Measurements from ENCODE around the gene SDK1.
"Not testable (repeated sequence)": the region's sequence is repeated elsewhere in the genome, so short reads cannot be mapped to it uniquely, and the experiment has no call there.

SDK1 gene

GRCh38 chr7:4200546-4201094 lies 899.6 kb downstream of the SDK1 start:
- DNase-seq: no peak

DNA sequence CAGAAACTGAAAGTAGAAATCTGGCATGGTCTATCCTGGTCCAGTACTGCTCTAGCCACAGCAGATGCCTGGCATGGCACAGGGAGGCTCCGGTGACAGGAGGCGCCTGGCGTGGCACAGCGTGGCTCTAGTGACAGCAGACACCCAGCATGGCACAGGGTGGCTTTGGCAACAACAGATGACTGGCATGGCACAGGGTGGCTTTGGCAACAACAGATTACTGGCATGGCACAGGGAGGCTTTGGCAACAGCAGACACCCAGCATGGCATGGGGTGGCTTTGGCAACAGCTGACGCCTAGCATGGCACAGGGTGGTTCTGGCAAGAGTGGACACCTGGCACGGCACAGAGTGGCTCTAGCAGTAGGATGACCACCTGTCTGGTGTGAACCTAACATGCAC lies 900.5 kb downstream of the SDK1 start:
- no peak for DNase-seq

DNA sequence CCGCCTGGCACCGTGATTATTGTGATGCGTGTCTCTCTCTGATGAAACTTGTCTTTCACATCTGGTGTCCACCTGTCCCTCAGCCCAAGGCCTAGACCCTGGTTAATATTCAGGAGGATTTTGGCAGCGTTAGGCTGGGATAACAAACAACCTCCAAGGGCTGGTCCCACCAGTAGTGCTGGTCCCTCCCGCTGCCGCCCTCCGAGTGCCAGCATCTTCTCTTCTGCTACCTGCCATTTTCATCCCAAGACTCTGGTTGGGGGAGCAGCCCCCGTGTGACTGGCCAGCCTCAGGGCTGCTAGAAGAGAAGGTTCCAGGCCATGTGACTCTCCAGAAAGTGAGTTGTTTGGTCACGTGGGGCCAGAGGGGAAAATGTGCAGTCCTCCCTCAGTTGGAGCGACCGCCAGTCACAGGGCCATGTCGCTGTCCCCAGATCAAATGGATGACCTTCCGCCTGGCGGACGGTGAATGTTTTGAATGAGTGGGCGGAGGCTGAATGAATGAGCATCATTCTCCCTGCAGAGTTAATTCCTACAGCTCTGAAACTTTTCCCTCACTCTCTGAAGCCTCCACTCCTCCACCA lies 901.2 kb downstream of the SDK1 start:
- no peak for DNase-seq

GRCh38 chr7:4202954-4203353 lies 901.9 kb downstream of the SDK1 start:
- DNase-seq: no peak

- DNase-seq: no peak
These were observed 902.8 kb downstream of the SDK1 start for GRCh38 chr7:4203626-4204512.

DNA sequence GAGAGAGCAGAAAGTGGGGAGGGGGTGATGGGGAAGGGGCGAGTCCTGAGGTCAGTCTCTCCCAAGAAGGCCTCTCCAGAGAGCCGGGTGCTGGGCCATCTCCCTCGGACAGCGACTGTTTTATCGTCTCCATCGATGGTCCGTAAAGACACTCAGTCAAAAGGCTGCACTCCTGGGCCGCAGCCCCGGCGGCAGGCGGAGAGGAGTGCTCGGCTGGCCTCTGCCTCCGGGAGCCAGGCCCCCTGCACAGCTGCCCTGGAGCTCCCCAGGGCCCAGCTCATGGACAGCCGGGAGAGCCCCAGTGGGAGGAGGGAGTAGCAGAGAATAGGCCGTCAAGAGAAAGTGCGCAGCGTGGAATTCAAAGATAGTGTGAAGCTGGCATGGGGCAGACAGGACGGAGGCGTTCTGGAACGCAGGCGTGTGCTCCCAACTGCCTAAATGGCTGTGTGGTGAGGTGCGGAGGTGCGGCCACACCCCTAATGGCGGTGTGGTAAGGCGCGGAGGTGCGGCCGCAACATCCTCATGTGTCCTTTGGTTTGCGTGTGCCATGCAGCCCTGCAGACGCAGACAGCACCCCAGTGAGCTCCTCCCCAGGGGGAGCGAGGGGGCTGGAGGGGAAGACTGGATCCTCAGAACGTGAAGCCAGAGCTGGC lies 903.6 kb downstream of the SDK1 start:
- DNase-seq: no peak

DNA sequence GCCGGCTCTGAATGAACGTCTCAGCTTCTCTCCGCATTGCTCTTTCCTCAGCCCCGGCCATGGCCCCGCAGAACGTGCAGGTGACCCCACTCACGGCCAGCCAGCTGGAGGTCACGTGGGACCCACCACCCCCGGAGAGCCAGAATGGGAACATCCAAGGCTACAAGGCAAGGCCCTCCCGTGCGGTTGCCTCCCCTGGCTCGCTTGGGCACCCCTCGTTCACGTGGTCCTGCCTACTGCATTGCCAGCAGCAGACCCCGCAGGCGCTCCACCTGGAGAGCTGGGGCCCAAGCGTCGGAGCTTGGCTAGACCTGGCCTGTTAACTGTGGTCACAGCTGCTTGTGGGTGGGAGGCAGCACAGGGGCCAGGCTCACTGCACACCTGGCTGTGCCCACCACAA lies 904.8 kb downstream of the SDK1 start:
- no peak for DNase-seq

- DNase-seq: no peak
These were observed 906.0 kb downstream of the SDK1 start for GRCh38 chr7:4207011-4207410.

- no peak for DNase-seq
These were observed 907.0 kb downstream of the SDK1 start for GRCh38 chr7:4208086-4208485.

DNA sequence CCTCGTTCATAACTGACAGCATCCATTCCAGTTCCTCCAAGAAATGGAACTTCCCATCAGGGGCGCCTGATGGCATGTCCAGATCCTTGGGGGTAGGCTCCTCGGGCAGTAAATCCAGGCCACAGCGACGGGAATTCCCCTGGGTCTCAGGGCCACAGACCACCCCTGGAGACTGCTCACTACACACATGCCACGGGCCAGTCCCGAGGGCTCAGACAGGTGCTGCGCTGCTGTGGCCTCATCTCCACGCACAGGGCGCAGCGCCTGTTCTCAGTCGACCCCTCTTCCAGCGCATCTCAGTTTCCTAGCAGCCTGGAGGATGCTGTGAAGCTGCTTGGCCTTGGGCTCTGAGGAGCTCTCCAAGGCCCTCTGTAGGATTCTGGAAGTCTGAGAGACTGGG lies 907.5 kb downstream of the SDK1 start:
- no peak for DNase-seq

GRCh38 chr7:4209126-4209525 lies 908.1 kb downstream of the SDK1 start:
- no peak for DNase-seq

DNA sequence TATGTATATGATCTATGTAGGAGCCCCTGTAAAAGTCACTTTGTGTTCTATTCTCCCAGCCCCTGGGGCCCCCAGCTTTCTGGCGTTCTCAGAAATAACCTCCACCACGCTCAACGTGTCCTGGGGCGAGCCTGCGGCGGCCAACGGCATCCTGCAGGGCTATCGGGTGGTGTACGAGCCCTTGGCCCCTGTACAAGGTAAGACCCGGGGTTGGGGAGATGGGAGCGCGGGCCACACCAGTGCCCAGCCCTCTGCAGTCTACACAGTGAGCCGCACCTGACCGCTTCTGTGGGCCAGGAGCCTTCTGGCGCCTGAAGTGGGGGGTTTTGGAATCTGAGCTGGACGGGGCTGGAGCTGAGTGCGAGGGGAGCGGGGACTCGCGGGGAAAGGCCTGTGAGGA lies 908.9 kb downstream of the SDK1 start:
- DNase-seq: no peak

GRCh38 chr7:4210821-4211220 lies 909.8 kb downstream of the SDK1 start:
- DNase-seq: no peak

GRCh38 chr7:4211261-4211660 lies 910.2 kb downstream of the SDK1 start:
- no peak for DNase-seq

DNA sequence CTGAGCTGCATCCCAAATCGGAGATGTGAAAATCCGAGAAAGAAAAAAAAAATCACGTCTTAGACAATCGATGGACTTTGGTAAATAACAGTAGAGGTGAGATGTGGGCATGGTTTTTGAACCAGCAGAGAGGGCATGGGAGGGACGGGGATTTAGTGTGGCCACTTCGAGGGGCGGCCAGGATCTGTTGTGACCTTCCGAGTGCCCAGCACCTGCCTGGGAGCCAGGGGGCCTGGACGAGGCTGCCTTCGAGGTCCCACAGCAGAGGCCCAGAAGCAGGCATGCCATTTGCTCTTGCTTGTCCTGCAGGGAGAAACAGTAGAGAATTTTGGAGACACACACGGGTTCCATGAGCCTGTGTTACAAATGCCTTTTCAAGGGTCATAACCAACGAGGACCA lies 911.3 kb downstream of the SDK1 start:
- no peak for DNase-seq

DNA sequence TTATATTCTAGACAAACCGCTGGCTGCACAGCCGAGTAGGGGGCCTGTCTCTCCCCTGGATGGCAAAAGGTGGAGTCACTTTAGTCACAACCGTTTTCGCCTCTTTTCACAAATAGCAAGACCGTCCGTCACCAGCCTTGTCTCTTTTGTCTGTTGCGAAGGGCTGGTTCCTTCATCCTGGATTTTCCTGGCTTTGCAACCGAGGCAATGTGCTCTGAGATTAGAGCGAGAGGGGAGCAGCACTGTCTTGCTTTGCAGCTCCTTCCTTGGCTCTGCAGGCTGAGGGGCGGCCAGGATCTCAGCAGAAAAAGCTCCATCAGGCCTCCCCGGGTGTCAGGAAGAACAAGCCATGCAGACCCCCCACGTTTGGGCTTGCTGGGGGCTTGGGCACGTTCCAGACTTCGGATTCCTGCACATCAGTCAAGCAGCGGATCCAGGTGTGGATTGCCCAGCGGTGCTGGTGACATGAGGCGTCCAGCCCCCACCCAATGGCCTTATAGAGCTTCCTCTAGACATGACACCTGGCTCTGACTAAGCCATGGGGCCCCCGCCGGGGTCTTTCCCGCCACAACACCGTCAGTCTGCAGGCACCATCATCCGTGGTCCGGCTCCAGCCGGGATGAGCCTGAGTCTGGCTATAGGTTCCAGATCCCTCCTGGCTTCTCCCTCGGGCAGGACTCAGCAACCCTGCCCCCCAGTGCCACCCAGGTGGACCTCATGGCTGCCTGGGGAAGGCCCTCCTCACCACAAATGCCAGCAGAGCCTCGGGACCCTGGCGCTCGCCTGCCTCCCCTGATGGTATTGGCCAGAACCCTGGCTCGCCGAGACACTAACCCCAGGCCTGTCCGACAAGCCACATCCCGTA lies 913.5 kb downstream of the SDK1 start:
- no peak for DNase-seq

DNA sequence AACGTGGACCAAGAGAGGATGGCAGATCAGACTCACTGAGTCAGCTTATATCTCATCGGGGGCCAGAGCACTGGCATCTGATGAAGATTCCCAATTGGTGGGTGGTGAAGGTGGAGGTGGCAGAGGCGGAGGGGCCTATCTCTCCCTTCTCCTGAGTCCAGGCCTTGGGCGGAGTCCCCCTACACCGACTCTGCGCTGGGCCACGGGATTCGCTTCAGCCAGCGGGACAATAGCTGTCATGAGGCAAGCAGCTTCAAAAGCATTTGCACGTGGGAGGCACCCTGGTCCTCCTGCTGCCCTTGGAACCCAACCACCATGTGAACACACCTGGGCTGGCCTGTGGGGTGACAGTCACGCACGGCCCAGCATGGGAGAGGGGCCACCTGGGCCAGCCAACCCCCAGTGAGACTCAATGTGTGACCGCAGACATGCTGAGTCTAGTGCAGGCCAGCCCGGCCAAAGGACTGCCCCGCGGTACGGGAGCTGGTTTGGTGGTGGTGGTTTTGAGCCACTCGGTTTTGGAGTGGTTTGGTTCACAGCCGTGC lies 914.2 kb downstream of the SDK1 start:
- no peak for DNase-seq

GRCh38 chr7:4216016-4216415 lies 915.0 kb downstream of the SDK1 start:
- no peak for DNase-seq

DNA sequence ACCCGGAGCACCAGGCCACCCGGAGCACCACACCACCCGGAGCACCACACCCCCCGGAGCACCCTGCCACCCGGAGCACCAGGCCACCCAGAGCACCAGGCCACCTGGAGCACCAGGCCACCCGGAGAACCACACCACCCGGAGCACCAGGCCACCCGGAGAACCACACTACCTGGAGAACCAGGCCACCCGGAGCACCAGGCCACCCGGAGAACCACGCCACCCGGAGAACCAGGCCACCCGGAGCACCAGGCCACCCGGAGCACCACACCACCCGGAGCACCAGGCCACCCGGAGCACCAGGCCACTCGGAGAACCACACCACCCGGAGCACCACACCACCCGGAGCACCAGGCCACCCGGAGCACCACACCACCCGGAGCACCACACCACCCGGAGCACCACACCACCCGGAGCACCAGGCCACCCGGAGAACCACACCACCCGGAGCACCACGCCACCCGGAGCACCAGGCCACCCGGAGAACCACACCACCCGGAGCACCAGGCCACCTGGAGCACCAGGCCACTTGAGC lies 916.1 kb downstream of the SDK1 start:
- DNase-seq: not testable (repeated sequence)

DNA sequence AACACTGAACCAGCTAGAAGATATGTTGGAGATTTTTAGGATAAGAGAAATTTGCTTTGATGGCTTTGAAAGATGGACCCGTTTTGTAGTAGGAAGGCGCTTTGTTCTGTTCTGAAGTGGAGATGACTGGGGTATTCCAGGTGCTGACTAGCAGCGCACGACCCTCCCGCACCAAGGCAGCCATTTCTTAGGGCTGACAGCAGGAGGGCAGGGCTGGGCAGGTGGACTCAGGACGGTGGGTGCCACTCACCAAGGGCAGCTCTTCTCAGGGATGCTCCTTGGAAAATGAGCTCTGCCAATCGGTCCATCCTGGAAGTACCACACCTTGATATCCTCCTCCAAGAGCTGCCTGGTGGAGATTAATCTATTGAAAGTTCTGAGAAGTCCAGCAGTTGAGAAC lies 917.4 kb downstream of the SDK1 start:
- DNase-seq: no peak

- DNase-seq: no peak
These were observed 919.0 kb downstream of the SDK1 start for GRCh38 chr7:4220011-4220410.

DNA sequence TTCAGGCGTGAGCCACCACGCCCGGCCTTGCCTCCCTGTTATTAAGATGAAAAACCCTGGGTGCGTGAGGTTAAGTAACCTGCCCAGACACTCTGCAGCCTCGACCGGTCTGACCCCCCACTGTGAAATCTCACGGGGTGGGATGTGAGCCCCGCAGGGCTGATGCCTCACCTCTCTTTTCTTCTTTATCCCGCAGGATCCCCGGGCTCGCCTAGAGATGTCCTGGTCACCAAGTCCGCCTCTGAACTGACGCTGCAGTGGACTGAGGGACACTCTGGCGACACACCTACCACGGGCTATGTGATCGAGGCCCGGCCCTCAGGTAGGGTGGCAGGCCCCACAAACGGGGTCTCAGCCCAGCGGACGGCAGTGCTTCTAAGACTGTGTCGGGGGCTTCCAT lies 920.0 kb downstream of the SDK1 start:
- DNase-seq: no peak
